Suprapubic skin (tissue), 3 donors: ENCODE data around the gene CTXN1.

Experiments
- POLR2AphosphoS5 ChIP-seq, 3 donors: sonication (generic); formaldehyde crosslinking; IDR thresholded peaks; one replicate each; pipeline ENCODE4 v1.6.1; 2017; ENCODE audit warnings: antibody characterized with exemption in 3 of 3
- TF ChIP-seq, protein P1 (sequence below), 2 donors: fragments of 200-600 bp in 1 of 2; fragments of 450-650 bp in 1 of 2; sonication (generic) in 1 of 2; IDR thresholded peaks; one replicate each; pipeline ENCODE4 v1.5.1; 2016 to 2019; ENCODE audit warnings: antibody characterized with exemption in 2 of 2, mild to moderate bottlenecking in 1 of 2, moderate library complexity in 1 of 2

DNA sequence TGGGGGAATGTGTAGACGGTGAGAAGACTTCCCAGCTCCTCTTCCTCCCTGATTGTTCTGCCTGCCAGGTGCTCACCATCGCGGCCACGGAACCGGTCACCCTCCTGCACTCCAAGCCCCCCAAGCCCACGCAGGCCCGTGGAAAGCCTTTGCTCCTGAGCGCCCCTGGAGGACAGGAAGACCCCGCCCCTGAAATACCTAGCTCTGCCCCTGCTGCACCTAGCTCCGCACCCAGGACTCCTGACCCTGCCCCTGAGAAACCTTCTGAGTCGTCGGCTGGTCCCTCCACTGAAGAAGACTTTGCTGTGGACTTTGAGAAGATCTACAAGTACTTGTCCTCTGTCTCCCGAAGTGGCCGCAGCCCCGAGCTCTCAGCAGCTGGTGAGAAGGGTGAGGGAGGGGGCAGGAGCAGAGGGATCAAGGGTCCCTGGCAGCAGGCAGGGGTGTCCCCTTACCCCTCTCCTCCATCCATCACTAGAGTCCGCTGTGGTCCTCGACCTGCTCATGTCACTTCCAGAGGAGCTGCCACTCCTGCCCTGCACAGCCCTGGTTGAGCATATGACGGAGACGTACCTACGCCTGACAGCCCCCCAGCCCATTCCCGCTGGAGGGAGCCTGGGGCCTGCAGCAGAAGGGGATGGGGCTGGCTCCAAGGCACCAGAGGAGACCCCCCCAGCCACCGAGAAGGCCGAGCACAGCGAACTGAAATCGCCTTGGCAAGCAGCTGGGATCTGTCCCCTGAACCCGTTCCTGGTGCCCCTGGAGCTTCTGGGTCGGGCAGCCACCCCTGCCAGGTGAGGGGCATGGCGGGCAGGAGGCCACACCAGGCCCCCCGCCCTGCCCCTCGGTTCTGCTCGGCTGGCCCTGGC lies 3.7 kb downstream of the CTXN1 start:
- TF ChIP-seq, protein P1, sequence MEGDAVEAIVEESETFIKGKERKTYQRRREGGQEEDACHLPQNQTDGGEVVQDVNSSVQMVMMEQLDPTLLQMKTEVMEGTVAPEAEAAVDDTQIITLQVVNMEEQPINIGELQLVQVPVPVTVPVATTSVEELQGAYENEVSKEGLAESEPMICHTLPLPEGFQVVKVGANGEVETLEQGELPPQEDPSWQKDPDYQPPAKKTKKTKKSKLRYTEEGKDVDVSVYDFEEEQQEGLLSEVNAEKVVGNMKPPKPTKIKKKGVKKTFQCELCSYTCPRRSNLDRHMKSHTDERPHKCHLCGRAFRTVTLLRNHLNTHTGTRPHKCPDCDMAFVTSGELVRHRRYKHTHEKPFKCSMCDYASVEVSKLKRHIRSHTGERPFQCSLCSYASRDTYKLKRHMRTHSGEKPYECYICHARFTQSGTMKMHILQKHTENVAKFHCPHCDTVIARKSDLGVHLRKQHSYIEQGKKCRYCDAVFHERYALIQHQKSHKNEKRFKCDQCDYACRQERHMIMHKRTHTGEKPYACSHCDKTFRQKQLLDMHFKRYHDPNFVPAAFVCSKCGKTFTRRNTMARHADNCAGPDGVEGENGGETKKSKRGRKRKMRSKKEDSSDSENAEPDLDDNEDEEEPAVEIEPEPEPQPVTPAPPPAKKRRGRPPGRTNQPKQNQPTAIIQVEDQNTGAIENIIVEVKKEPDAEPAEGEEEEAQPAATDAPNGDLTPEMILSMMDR (IDR thresholded peaks at IDR 0.05), result no peak
- TF ChIP-seq POLR2AphosphoS5 (IDR thresholded peaks at IDR 0.05), result no peak
